ENCODE data around the gene TMUB1.

TMUB1 gene

GRCh38 chr7:151101621-151102396, 18.5 kb upstream of the TMUB1 start:
- no peak for DNase-seq

GRCh38 chr7:151100921-151101320, 17.6 kb upstream of the TMUB1 start:
- no peak for DNase-seq

- no peak for DNase-seq
These were observed 16.4 kb upstream of the TMUB1 start for GRCh38 chr7:151099486-151100211.

- no peak for DNase-seq
These were observed 12.7 kb upstream of the TMUB1 start for GRCh38 chr7:151095828-151096475.

GRCh38 chr7:151095123-151095797, 12.0 kb upstream of the TMUB1 start:
- no peak for DNase-seq

- DNase-seq = no peak
These were observed 11.4 kb upstream of the TMUB1 start for GRCh38 chr7:151094675-151095074.

GRCh38 chr7:151093748-151094147, 10.5 kb upstream of the TMUB1 start:
- DNase-seq = no peak

GRCh38 chr7:151091988-151092387, 8.7 kb upstream of the TMUB1 start:
- no peak for DNase-seq

- DNase-seq = no peak
These were observed 8.1 kb upstream of the TMUB1 start for GRCh38 chr7:151091431-151091830.

GRCh38 chr7:151091003-151091402, 7.7 kb upstream of the TMUB1 start:
- no peak for DNase-seq

GRCh38 chr7:151089893-151090730, 6.8 kb upstream of the TMUB1 start:
- DNase-seq = no peak

GRCh38 chr7:151088856-151089699, 5.8 kb upstream of the TMUB1 start:
- no peak for DNase-seq

GRCh38 chr7:151088019-151088855, 4.9 kb upstream of the TMUB1 start:
- no peak for DNase-seq

GRCh38 chr7:151087245-151088018, 4.1 kb upstream of the TMUB1 start:
- no peak for DNase-seq

- DNase-seq = no peak
These were observed 3.5 kb upstream of the TMUB1 start for GRCh38 chr7:151086802-151087244.

- no peak for DNase-seq
These were observed 2.7 kb upstream of the TMUB1 start, which contains the start of gene AGAP3 for GRCh38 chr7:151085691-151086620. Gene AGAP3 (plus strand): TSS chr7:151086475. CDS start chr7:151086742, 267 bp downstream.

GRCh38 chr7:151085329-151085690, 2.0 kb upstream of the TMUB1 start:
- no peak for DNase-seq

- no peak for DNase-seq
These were observed 499 bp upstream of the TMUB1 start for GRCh38 chr7:151083824-151084160.
